ENCODE results near the gene MAEA. TPM values are rescaled to one million over a fixed set of nuclear protein-coding genes. Genes with fewer than 3 reads are reported as not detected.
"Not testable (repeated sequence)": the region's sequence is repeated elsewhere in the genome, so short reads cannot be mapped to it uniquely, and the experiment has no call there.

The MAEA gene
- total and polyA plus RNA-seq, 10 of the 15 experiments (the other 5 are each of a cell fraction or from before 2014, with no cell fraction given), result 3.6 to 67.1 (median 54.6) TPM

DNA sequence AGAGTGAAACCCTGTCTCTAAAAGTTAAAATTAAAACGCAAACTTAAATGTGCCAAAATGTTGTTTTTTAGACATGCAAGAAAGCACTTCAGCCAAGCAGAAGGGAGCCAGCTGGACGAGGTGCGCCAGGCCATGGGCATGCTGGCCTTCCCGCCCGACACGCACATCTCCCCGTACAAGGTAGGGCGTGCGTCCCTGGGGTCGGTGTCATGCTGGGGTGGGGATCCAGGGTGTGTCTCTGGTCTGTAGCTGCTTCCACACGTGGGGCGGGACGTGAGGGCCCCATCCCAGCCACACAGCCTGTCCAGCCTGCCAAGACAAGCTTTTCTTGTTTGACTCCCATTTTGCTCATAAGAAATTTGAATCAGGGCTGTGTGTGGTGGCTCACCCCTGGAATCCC is 43.0 kb downstream of the MAEA start (continued):
- TF ChIP-seq ZZZ3 (IDR thresholded peaks at IDR 0.05; ENCODE audit: control insufficient read depth, insufficient read length, low read depth) (no peak), CEBPB (IDR thresholded peaks at IDR 0.05; ENCODE audit: borderline replicate concordance in 1 of 2, low read depth in 2 of 2, low read length in 2 of 2) (no peak), YY1 (IDR thresholded peaks at IDR 0.05; ENCODE audit: low read depth, low read length) (no peak)
- TF ChIP-seq, protein P1, sequence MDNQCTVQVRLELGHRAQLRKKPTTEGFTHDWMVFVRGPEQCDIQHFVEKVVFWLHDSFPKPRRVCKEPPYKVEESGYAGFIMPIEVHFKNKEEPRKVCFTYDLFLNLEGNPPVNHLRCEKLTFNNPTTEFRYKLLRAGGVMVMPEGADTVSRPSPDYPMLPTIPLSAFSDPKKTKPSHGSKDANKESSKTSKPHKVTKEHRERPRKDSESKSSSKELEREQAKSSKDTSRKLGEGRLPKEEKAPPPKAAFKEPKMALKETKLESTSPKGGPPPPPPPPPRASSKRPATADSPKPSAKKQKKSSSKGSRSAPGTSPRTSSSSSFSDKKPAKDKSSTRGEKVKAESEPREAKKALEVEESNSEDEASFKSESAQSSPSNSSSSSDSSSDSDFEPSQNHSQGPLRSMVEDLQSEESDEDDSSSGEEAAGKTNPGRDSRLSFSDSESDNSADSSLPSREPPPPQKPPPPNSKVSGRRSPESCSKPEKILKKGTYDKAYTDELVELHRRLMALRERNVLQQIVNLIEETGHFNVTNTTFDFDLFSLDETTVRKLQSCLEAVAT (IDR thresholded peaks at IDR 0.05), result no peak

DNA sequence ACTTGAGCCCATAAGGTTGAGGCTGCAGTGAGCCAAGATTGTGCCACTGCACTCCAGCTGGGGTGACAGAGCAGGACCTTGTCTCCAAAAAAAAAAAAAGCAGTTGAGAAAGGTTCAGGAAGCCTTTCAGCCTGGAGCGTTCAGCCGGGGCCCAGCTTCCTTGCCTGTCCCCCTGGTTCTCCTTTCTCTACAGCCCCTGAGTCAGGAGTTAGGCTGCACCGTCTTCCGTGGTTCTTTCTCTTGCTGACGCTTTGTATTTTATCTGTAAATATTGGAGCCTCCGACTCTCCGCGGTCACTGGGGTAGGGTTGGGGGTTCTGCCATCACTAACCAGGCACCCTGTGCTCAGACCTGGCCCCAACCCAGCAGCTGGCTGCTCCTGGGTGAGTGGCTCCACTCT is 43.6 kb downstream of the MAEA start:
- no peak for FAIRE-seq
- ATAC-seq, result no peak
- H3K27ac ChIP-seq (ENCODE audit: control insufficient read depth, insufficient read depth), result no peak overlapping the region
- RAD21 ChIA-PET (ENCODE audit: unreplicated experiment), result no interaction called here
- no peak overlapping the region for H3K9ac ChIP-seq (ENCODE audit: control insufficient read depth, insufficient read depth, low read length)
- intact Hi-C loops (cut with micrococcal nuclease; ENCODE audit: unreplicated experiment), result no loop called here
- H3K27me3 ChIP-seq (replicated peaks in 1 of 2; ENCODE audit: control insufficient read depth in 2 of 2, insufficient read depth in 2 of 2, low read length in 1 of 2), result no peaks in the 10 kb centered on the region
- no peak overlapping the region for H3K4me2 ChIP-seq (ENCODE audit: control insufficient read depth, insufficient read depth)
- POLR2A ChIA-PET, result no interaction called here
- no peak overlapping the region for H3K4me3 ChIP-seq
- no peaks in the 10 kb centered on the region for H3K4me1 ChIP-seq (ENCODE audit: control insufficient read depth, insufficient read depth, low read length)
- H4K20me1 ChIP-seq (ENCODE audit: control insufficient read depth, insufficient read depth), result no peaks in the 10 kb centered on the region
- TF ChIP-seq SP1 (IDR thresholded peaks at IDR 0.05; ENCODE audit: low read depth, low read length), result no peak
- no peak for TF ChIP-seq EZH2 (IDR thresholded peaks at IDR 0.05; ENCODE audit: borderline replicate concordance, control insufficient read depth, low read depth, low read length)
- TF ChIP-seq BRCA1 (IDR thresholded peaks at IDR 0.05; ENCODE audit: low read depth, low read length), result no peak
- no peak for TF ChIP-seq FOS (IDR thresholded peaks at IDR 0.05; ENCODE audit: borderline replicate concordance, extremely low read depth, insufficient read length)
- TF ChIP-seq CEBPZ (IDR thresholded peaks at IDR 0.05; ENCODE audit: low read depth, low read length), result no peak
- CTCF ChIA-PET, result interaction anchor here (0.6 kb wide), 1 partner anchor 238 kb away, joined by 3 read pairs; no protein-coding TSS in a partner anchor
- no peak for DNase-seq (ENCODE audit: low read depth, low spot score)
- BruUV-seq (replicated peaks), result no TSS peak
- H2AFZ ChIP-seq (ENCODE audit: control insufficient read depth, low read depth, low read length), result no peak overlapping the region
- H3K9me3 ChIP-seq (replicated peaks; ENCODE audit: control insufficient read depth, insufficient read depth, low read length), result no peaks in the 10 kb centered on the region
- SMC1A ChIA-PET (ENCODE audit: uncharacterized antibody, unreplicated experiment), result no interaction called here
- in situ Hi-C loops (cut with MboI), result no loop called here
- WGBS (ENCODE audit: insufficient coverage, insufficient replicate concordance, low lambda C conversion rate, missing lambda C conversion rate), result 95% methylated on average over 8 of the region's 8 CpGs
- H3K79me2 ChIP-seq (ENCODE audit: control insufficient read depth, insufficient read depth, low read length), result no peaks in the 10 kb centered on the region
- H3K36me3 ChIP-seq (ENCODE audit: control insufficient read depth in 2 of 2, insufficient read depth in 2 of 2, low read length in 1 of 2), result peaks cover 8 to 35% of the 10 kb centered on the region in 2 experiments

DNA sequence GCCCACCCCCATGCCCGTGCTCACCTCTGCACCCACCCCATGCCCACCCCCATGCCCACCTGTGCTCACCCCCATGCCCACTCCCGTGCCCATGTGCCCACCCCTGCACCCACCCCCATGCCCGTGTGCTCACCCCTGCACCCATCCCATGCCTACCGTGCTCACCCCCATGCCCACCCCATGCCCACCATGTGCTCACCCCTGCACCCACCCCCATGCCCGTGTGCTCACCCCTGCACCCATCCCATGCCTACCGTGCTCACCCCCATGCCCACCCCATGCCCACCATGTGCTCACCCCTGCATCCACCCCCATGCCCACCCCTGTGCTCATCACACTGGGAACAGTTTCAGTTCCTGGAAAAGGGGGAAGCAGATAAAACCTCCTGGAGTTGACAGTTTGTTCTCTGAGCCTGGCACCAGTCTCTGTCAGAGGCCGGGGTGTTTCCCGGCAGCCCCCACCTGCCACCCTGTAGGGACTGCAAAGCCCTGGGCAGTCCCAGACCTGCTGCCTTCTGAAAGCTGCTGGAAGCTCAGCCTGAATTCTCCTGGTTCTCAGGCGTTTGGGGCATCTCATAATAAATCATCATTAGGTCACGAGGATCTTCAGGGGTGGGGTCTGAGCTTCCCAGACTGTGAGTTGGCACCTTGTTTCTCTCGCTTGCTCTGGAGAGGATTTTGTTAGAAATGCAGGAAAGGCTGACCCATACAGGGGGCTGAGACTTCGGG is 44.3 kb downstream of the MAEA start:
- 80% methylated on average over 8 of the region's 12 CpGs for WGBS (ENCODE audit: insufficient coverage, insufficient replicate concordance, low lambda C conversion rate, missing lambda C conversion rate)
- H3K27ac ChIP-seq (ENCODE audit: control insufficient read depth, insufficient read depth); H3K9me3 ChIP-seq (replicated peaks; ENCODE audit: control insufficient read depth, insufficient read depth, low read length); ATAC-seq; H3K79me2 ChIP-seq (ENCODE audit: control insufficient read depth, insufficient read depth, low read length); RAD21 ChIA-PET (ENCODE audit: unreplicated experiment); FAIRE-seq; H2AFZ ChIP-seq (ENCODE audit: control insufficient read depth, low read depth, low read length); POLR2A ChIA-PET; DNase-seq (ENCODE audit: low read depth, low spot score); in situ Hi-C loops (cut with MboI); H4K20me1 ChIP-seq (ENCODE audit: control insufficient read depth, insufficient read depth); H3K4me1 ChIP-seq (ENCODE audit: control insufficient read depth, insufficient read depth, low read length); SMC1A ChIA-PET (ENCODE audit: uncharacterized antibody, unreplicated experiment); H3K4me2 ChIP-seq (ENCODE audit: control insufficient read depth, insufficient read depth); BruUV-seq (replicated peaks); H3K9ac ChIP-seq (ENCODE audit: control insufficient read depth, insufficient read depth, low read length); intact Hi-C loops (cut with micrococcal nuclease; ENCODE audit: unreplicated experiment); H3K4me3 ChIP-seq; H3K27me3 ChIP-seq (replicated peaks in 1 of 2; ENCODE audit: control insufficient read depth in 2 of 2, insufficient read depth in 2 of 2, low read length in 1 of 2): not testable (repeated sequence)
- CTCF ChIA-PET, result interaction anchor here (0.5 kb wide), 1 partner anchor 185 kb away, joined by 4 read pairs; no protein-coding TSS in a partner anchor
- peaks cover 11 to 32% of the 10 kb centered on the region in 2 experiments for H3K36me3 ChIP-seq (ENCODE audit: control insufficient read depth in 2 of 2, insufficient read depth in 2 of 2, low read length in 1 of 2)

Data from GM12878 (cell line).